Esophagus (tissue), 2 donors: ENCODE data around the gene PRKCSH. TPM values are rescaled to one million over a fixed set of nuclear protein-coding genes. Genes with fewer than 3 reads are reported as not detected.

Source experiments
- H3K27ac ChIP-seq, 2 donors: one replicate each; pipeline ENCODE4 v1.5.1; 2013; ENCODE audit warnings: low read depth in 2 of 2, mild to moderate bottlenecking in 2 of 2, inconsistent platforms in 1 of 2, low read length in 1 of 2, moderate library complexity in 1 of 2
- H3K27me3 ChIP-seq, 2 donors: one replicate each; pipeline ENCODE4 v1.6.1; 2013; ENCODE audit warnings: low read length in 2 of 2, control low read depth in 1 of 2, mild to moderate bottlenecking in 1 of 2; ENCODE audit not compliant: insufficient read depth in 2 of 2, control insufficient read depth in 1 of 2
- H3K36me3 ChIP-seq, 2 donors: one replicate each; pipeline ENCODE4 v1.6.1; 2013; ENCODE audit warnings: low read length in 1 of 2; ENCODE audit not compliant: control insufficient read depth in 2 of 2, insufficient read depth in 2 of 2
- H3K4me1 ChIP-seq, 2 donors: one replicate each; pipeline ENCODE4 v1.6.1; 2013; ENCODE audit warnings: low read length in 1 of 2; ENCODE audit not compliant: control insufficient read depth in 2 of 2, insufficient read depth in 2 of 2
- H3K4me3 ChIP-seq, 2 donors: one replicate each; pipeline ENCODE4 v1.5.1; 2013; ENCODE audit warnings: low read length in 2 of 2, mild to moderate bottlenecking in 2 of 2, low read depth in 1 of 2, moderate library complexity in 1 of 2
- H3K9me3 ChIP-seq, 2 donors: one replicate each; pipeline ENCODE4 v1.6.1; 2013; ENCODE audit warnings: mild to moderate bottlenecking in 2 of 2, low read depth in 1 of 2, low read length in 1 of 2, moderate library complexity in 1 of 2; ENCODE audit not compliant: control insufficient read depth in 2 of 2, insufficient read depth in 1 of 2
- WGBS, 2 donors: extraction: QIAGEN DNeasy Blood & Tissue Kit; methylation state at CpG; one replicate each; pipeline ENCODE4 v1.1.7; 2013; 5-methylcytosine and 5-hydroxymethylcytosine counted together
- polyA plus RNA-seq, 2 donors: library from polyadenylated mRNA; stranded (reverse); fragments of 200-250 nt; gene quantifications; one replicate each; pipeline ENCODE4 v1.2.3, GENCODE V29; 2013
- donor health status: healthy with polysubstance abuse.
- donor health status: Bipolar disorder and iron deficiency.

Gene PRKCSH
- polyA plus RNA-seq, 2 donors: 76.7 to 86.9 TPM

GRCh38 chr19:11418549-11419506 lies 16.6 kb upstream of the PRKCSH start, which contains the start of gene RGL3:
Gene RGL3 (minus strand): TSS chr19:11419314. CDS start chr19:11419278, 36 bp downstream.
- no peak within 1 kb of the TSS for H3K27ac ChIP-seq
- H3K27me3 ChIP-seq: no peaks in the 10 kb centered on the region
- WGBS, 2 donors: 6 to 15% methylated on average over 71 to 72 of the region's 72 CpGs
- peaks cover 8 to 20% of the 10 kb centered on the region in 2 donors for H3K4me1 ChIP-seq
- H3K9me3 ChIP-seq: peaks cover 0 to 2% of the 10 kb centered on the region in 2 donors
- H3K36me3 ChIP-seq: no peaks in the 10 kb centered on the region
- peak within 1 kb of the TSS; percentile 14 to 35 for H3K4me3 ChIP-seq

GRCh38 chr19:11420429-11421370 lies 14.7 kb upstream of the PRKCSH start:
- peaks cover 0 to 2% of the 10 kb centered on the region in 2 donors for H3K9me3 ChIP-seq
- WGBS, 2 donors: 8 to 18% methylated on average over 46 of the region's 46 CpGs
- no peaks in the 10 kb centered on the region for H3K36me3 ChIP-seq
- peaks cover 8 to 20% of the 10 kb centered on the region in 2 donors for H3K4me1 ChIP-seq
- H3K4me3 ChIP-seq: no peak overlapping the region
- H3K27me3 ChIP-seq: no peaks in the 10 kb centered on the region
- no peak overlapping the region for H3K27ac ChIP-seq

GRCh38 chr19:11421371-11422098 lies 13.9 kb upstream of the PRKCSH start:
- Histone ChIP-seq H3K4me1 (peaks cover 8 to 20% of the 10 kb centered on the region in 2 donors), H3K9me3 (peaks cover 0 to 2% of the 10 kb centered on the region in 2 donors), H3K36me3 (no peaks in the 10 kb centered on the region), H3K4me3 (no peak overlapping the region), H3K27ac (peak overlapping the region in 1 of 2 donors; percentile 16), H3K27me3 (no peaks in the 10 kb centered on the region)
- 17 to 23% methylated on average over 36 of the region's 36 CpGs for WGBS, 2 donors

- Histone ChIP-seq H3K27ac (peak overlapping the region in 1 of 2 donors; percentile 16), H3K27me3 (no peaks in the 10 kb centered on the region)
Measured at GRCh38 chr19:11422163-11423065, 13.0 kb upstream of the PRKCSH start.

GRCh38 chr19:11423164-11423790 lies 12.2 kb upstream of the PRKCSH start:
- Histone ChIP-seq H3K27me3 (no peaks in the 10 kb centered on the region), H3K4me3 (no peak overlapping the region)
- 48% methylated on average over 27 of the region's 27 CpGs for WGBS, 2 donors

More at GRCh38 chr19:11422163-11423065, 13.0 kb upstream of the PRKCSH start:
- Histone ChIP-seq H3K4me1 (peaks cover 8 to 20% of the 10 kb centered on the region in 2 donors), H3K9me3 (peaks cover 0 to 2% of the 10 kb centered on the region in 2 donors), H3K4me3 (peak overlapping the region in 1 of 2 donors; percentile 13), H3K36me3 (no peaks in the 10 kb centered on the region)
- 6 to 10% methylated on average over 44 to 56 of the region's 56 CpGs for WGBS, 2 donors

GRCh38 chr19:11423791-11424181 lies 11.6 kb upstream of the PRKCSH start:
- Histone ChIP-seq H3K27ac (no peak overlapping the region), H3K4me1 (peaks cover 8 to 16% of the 10 kb centered on the region in 2 donors), H3K4me3 (no peak overlapping the region), H3K27me3 (no peaks in the 10 kb centered on the region), H3K9me3 (peaks cover 0 to 2% of the 10 kb centered on the region in 2 donors), H3K36me3 (no peaks in the 10 kb centered on the region)
- 12 to 13% methylated on average over 17 to 22 of the region's 22 CpGs for WGBS, 2 donors

More at GRCh38 chr19:11423164-11423790, 12.2 kb upstream of the PRKCSH start:
- Histone ChIP-seq H3K27ac (no peak overlapping the region), H3K9me3 (peaks cover 0 to 2% of the 10 kb centered on the region in 2 donors), H3K36me3 (no peaks in the 10 kb centered on the region), H3K4me1 (peaks cover 8 to 20% of the 10 kb centered on the region in 2 donors)

GRCh38 chr19:11425719-11426457 lies 9.5 kb upstream of the PRKCSH start:
- Histone ChIP-seq H3K4me3 (no peak overlapping the region), H3K9me3 (no peaks in the 10 kb centered on the region), H3K4me1 (peaks cover 6 to 10% of the 10 kb centered on the region in 2 donors), H3K27me3 (no peaks in the 10 kb centered on the region), H3K36me3 (no peaks in the 10 kb centered on the region), H3K27ac (no peak overlapping the region)
- WGBS, 2 donors: 87 to 92% methylated on average over 27 to 28 of the region's 28 CpGs
